Raji (cell line): ENCODE measurements around the gene RNF113B.

Experiments used
- POLR2A ChIP-seq: IDR thresholded peaks from 2 replicates; pipeline ENCODE4 v1.6.1; 2011; ENCODE audit warnings: low read depth, low read length, control low read depth; ENCODE audit not compliant: insufficient read depth

The RNF113B gene

GRCh38 chr13:98141091-98141490 is 36.0 kb downstream of the RNF113B start:
- TF ChIP-seq POLR2A: no peak

DNA sequence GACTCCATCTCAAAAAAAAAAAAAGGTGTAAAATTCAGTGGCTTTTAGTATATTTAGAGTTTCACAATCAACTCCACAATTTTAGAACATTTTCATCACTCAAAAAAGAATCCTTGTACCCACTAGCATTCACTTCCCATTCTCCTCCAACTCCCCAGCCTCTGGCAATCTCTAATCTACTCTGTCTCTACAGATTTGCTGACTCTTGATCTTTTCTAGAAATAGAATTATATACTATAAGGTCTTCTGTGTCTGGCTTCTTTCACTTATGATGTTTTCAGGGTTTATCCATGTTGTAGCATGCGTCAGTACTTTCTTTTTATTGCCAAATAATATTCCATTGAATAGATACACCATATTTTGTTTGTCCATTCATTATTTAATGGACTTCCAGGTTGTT is 42.2 kb downstream of the RNF113B start:
- TF ChIP-seq POLR2A: no peak

DNA sequence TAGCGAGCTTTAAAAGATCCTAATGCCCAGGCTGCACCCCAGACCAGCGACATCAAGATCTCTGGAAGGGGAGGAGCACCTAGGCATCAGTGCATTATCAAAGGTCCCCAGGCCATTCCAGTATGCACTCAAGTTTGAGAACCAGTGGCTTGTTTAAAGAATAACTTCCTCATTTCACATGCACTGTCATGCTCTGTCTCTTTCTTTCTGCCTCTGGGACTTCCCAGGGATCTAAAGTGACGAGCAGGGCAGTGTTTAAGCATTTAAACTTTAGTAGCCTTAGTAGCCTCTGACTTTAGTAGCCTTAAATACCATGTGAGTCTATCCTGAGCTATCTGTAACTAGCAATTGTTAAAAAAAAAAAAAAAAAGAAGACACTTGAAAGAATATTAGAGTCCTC is 43.1 kb downstream of the RNF113B start:
- TF ChIP-seq POLR2A: no peak

DNA sequence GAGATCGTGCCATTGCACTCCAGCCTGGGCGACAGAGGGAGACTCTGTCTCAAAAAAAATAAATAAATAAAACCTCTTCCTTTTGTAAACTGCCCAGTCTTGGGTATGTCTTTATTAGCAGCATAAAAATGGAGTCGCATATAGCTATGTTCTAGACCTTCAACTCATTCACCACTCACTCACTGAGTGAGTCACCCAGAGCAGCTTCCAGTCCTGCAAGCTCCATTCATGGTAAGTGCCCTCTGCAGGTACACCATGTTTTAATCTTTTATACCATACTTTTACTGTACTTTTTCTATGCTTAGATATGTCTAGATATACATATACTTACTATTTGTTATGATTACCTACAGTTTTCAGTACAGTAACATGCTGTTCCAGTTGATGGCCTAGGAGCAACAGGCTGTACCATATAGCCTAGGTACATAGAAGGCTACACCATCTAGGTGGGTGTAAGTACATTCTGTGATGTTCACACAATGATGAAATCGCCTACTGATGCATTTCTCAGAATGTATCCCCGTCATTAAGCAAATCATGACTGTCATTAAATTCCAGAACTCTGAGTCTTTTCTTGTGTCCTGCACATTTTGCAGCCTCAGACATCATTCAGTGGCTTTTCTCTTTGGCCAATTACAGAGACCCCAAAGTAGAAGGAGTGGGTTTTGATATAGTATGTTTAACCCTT is 47.9 kb downstream of the RNF113B start:
- no peak for TF ChIP-seq POLR2A
